ENCODE measurements around the gene SHLD1. TPM values are rescaled to one million over a fixed set of nuclear protein-coding genes. Genes with fewer than 3 reads are reported as not detected.

SHLD1 gene
- 6.1 to 7.6 TPM (median 6.4 TPM) in 5 replicates for total RNA-seq (2022; extraction: Qiagen RNA extraction)

GRCh38 chr20:5749952-5750779 is at the start of gene SHLD1:
Gene SHLD1 (plus strand): TSS chr20:5750401. CDS start chr20:5772866, 22,465 bp downstream.

Other genes starting within 250 kb of the SHLD1 start
- 11.1 to 15.3 TPM (median 13.4 TPM) in 5 replicates for gene GPCPD1, start 139.4 kb upstream of the SHLD1 start, total RNA-seq (2022; extraction: Qiagen RNA extraction)
- 2.9 to 3.6 TPM (median 3.2 TPM) in 5 replicates for gene CHGB, start 161.1 kb downstream of the SHLD1 start, total RNA-seq (2022; extraction: Qiagen RNA extraction)
- gene TRMT6, start 200.1 kb downstream of the SHLD1 start, total RNA-seq (2022; extraction: Qiagen RNA extraction): 61.5 to 70.5 TPM (median 63.3 TPM) in 5 replicates
- gene MCM8, start 200.3 kb downstream of the SHLD1 start, total RNA-seq (2022; extraction: Qiagen RNA extraction): 22.2 to 27.5 TPM (median 25.5 TPM) in 5 replicates